GM21447 (cell line): Measurements from ENCODE around the gene WDR45B.

Source experiments
- ATAC-seq: cut with Tn5 transposase; IDR thresholded peaks from one replicate; pipeline ENCODE4 v1.9.1; 2021; ENCODE audit not compliant: unreplicated experiment

The WDR45B gene

GRCh38 chr17:82601447-82602000, 46.7 kb downstream of the WDR45B start:
- ATAC-seq, result no peak

- no peak for ATAC-seq
These were observed 47.4 kb downstream of the WDR45B start for GRCh38 chr17:82600731-82601446.

- no peak for ATAC-seq
These were observed 48.3 kb downstream of the WDR45B start for GRCh38 chr17:82599674-82600661.

GRCh38 chr17:82598256-82599119, 49.8 kb downstream of the WDR45B start:
- no peak for ATAC-seq

GRCh38 chr17:82596837-82597672, 51.2 kb downstream of the WDR45B start:
- ATAC-seq, result no peak

- ATAC-seq, result no peak
These were observed 51.9 kb downstream of the WDR45B start for GRCh38 chr17:82596296-82596695.

GRCh38 chr17:82595893-82596292, 52.4 kb downstream of the WDR45B start:
- ATAC-seq, result no peak

GRCh38 chr17:82594571-82594970, 53.7 kb downstream of the WDR45B start:
- ATAC-seq, result no peak

GRCh38 chr17:82593590-82594087, 54.6 kb downstream of the WDR45B start:
- ATAC-seq, result no peak

GRCh38 chr17:82592767-82593589, 55.3 kb downstream of the WDR45B start:
- no peak for ATAC-seq

GRCh38 chr17:82592289-82592766, 55.9 kb downstream of the WDR45B start:
- no peak for ATAC-seq

GRCh38 chr17:82590881-82591539, 57.2 kb downstream of the WDR45B start:
- ATAC-seq, result no peak

- ATAC-seq, result no peak
These were observed 58.0 kb downstream of the WDR45B start for GRCh38 chr17:82590216-82590615.

GRCh38 chr17:82589851-82590180, 58.4 kb downstream of the WDR45B start:
- ATAC-seq, result no peak

GRCh38 chr17:82588266-82589175, 59.7 kb downstream of the WDR45B start:
- no peak for ATAC-seq

GRCh38 chr17:82587234-82588086, 60.8 kb downstream of the WDR45B start:
- ATAC-seq, result no peak
